Spleen (tissue), 7 donors: ENCODE results near the gene PPM1L.

Source experiments
- CTCF ChIP-seq, 11 experiments: fragments of 200-600 bp in 7 of 11; fragments of 450-650 bp in 4 of 11; sonication (generic) in 4 of 11; IDR thresholded peaks in 8 of 11; conservative IDR thresholded peaks in 3 of 11; 1 replicate in 7 of 11; 2 replicates in 4 of 11; pipeline versions ENCODE4 v1.4.0 to v1.8.0; 2016 to 2021; ENCODE audit warnings: antibody characterized with exemption in 11 of 11, inconsistent platforms in 4 of 11, mild to moderate bottlenecking in 1 of 11
- POLR2AphosphoS5 ChIP-seq, 3 donors: sonication (generic); formaldehyde crosslinking; IDR thresholded peaks; one replicate each; pipeline ENCODE4 v1.5.1; 2017; ENCODE audit warnings: antibody characterized with exemption in 3 of 3
- donor health status: DM: no; HTN: no; CAD: no; lungs with moderate emphysema.
- donor health status: DM: no; HTN: no; CAD: no.
- donor health status: DM: no; HTN: no; CAD: no.

GRCh38 chr3:160831401-160831800, 75.4 kb downstream of the PPM1L start:
- no peak for TF ChIP-seq POLR2AphosphoS5 (IDR thresholded peaks at IDR 0.05)
- TF ChIP-seq CTCF (IDR thresholded peaks at IDR 0.05 in 8 of 11, conservative IDR thresholded peaks at IDR 0.05 in 3 of 11), result no peak
